Skeletal muscle tissue (tissue), 4 donors: ENCODE measurements around the gene HAPLN3. TPM values are rescaled to one million over a fixed set of nuclear protein-coding genes. Genes with fewer than 3 reads are reported as not detected.

ENCODE experiments used
- H3K27ac ChIP-seq: one replicate; pipeline ENCODE4 v1.7.0; 2013; ENCODE audit warnings: mild to moderate bottlenecking, low read depth, low read length, inconsistent platforms
- H3K27me3 ChIP-seq, 3 donors: one replicate each; pipeline ENCODE4 v1.7.0; 2013; ENCODE audit warnings: low read length in 3 of 3; ENCODE audit not compliant: control insufficient read depth in 3 of 3, insufficient read depth in 3 of 3
- H3K36me3 ChIP-seq, 3 donors: one replicate each; pipeline ENCODE4 v1.7.0; 2013; ENCODE audit warnings: low read length in 3 of 3; ENCODE audit not compliant: control insufficient read depth in 3 of 3, insufficient read depth in 3 of 3
- H3K4me1 ChIP-seq, 3 donors: one replicate each; pipeline ENCODE4 v1.7.0; 2013; ENCODE audit warnings: low read length in 3 of 3, mild to moderate bottlenecking in 3 of 3; ENCODE audit not compliant: control insufficient read depth in 3 of 3, insufficient read depth in 3 of 3
- H3K4me3 ChIP-seq, 3 donors: one replicate each; pipeline ENCODE4 v1.7.0; 2013; ENCODE audit warnings: low read length in 3 of 3
- H3K9ac ChIP-seq, 3 donors: one replicate each; pipeline ENCODE4 v1.7.0; 2013; ENCODE audit warnings: low read length in 3 of 3, mild to moderate bottlenecking in 3 of 3, moderate library complexity in 2 of 3, low read depth in 1 of 3
- H3K9me3 ChIP-seq, 3 donors: one replicate each; pipeline ENCODE4 v1.7.0; 2013; ENCODE audit warnings: low read length in 3 of 3; ENCODE audit not compliant: control insufficient read depth in 3 of 3
- total RNA-seq: library from RNA; depleted of rRNA; stranded (reverse); fragments of >200 nt; gene quantifications from one replicate; pipeline ENCODE4 v1.2.3, GENCODE V29; 2014
- donor health status: Osteomylitis.

Gene HAPLN3
- total RNA-seq, 1 donor from 2014 or later: 6.3 TPM

- Histone ChIP-seq H3K36me3 (no peaks in the 10 kb centered on the region), H3K4me1 (peaks cover 0 to 3% (median 2%) of the 10 kb centered on the region in 3 donors), H3K4me3 (no peak overlapping the region), H3K9ac (no peak overlapping the region), H3K9me3 (no peaks in the 10 kb centered on the region), H3K27ac (no peak overlapping the region), H3K27me3 (peaks cover 0 to 17% (median 9%) of the 10 kb centered on the region in 3 donors)
Observed at GRCh38 chr15:88872106-88872505, 23.2 kb downstream of the HAPLN3 start.

- Histone ChIP-seq H3K9ac (no peak overlapping the region), H3K4me3 (no peak overlapping the region), H3K27me3 (peaks cover 0 to 17% (median 9%) of the 10 kb centered on the region in 3 donors)
Observed at GRCh38 chr15:88871313-88871712, 24.0 kb downstream of the HAPLN3 start.

GRCh38 chr15:88866295-88866881 is 29.0 kb downstream of the HAPLN3 start:
- Histone ChIP-seq H3K9ac (no peak overlapping the region), H3K4me3 (no peak overlapping the region), H3K9me3 (no peaks in the 10 kb centered on the region), H3K27me3 (no peaks in the 10 kb centered on the region), H3K36me3 (no peaks in the 10 kb centered on the region), H3K4me1 (no peaks in the 10 kb centered on the region), H3K27ac (no peak overlapping the region)

More at GRCh38 chr15:88871313-88871712, 24.0 kb downstream of the HAPLN3 start:
- Histone ChIP-seq H3K36me3 (no peaks in the 10 kb centered on the region), H3K4me1 (peaks cover 0 to 3% (median 2%) of the 10 kb centered on the region in 3 donors), H3K27ac (no peak overlapping the region), H3K9me3 (no peaks in the 10 kb centered on the region)

GRCh38 chr15:88865498-88866099 is 29.7 kb downstream of the HAPLN3 start:
- Histone ChIP-seq H3K4me3 (no peak overlapping the region), H3K9me3 (no peaks in the 10 kb centered on the region), H3K4me1 (no peaks in the 10 kb centered on the region), H3K27ac (no peak overlapping the region), H3K36me3 (no peaks in the 10 kb centered on the region), H3K9ac (no peak overlapping the region), H3K27me3 (no peaks in the 10 kb centered on the region)

GRCh38 chr15:88864861-88865497 is 30.4 kb downstream of the HAPLN3 start:
- Histone ChIP-seq H3K4me3 (no peak overlapping the region), H3K4me1 (no peaks in the 10 kb centered on the region), H3K9ac (no peak overlapping the region), H3K9me3 (no peaks in the 10 kb centered on the region), H3K36me3 (no peaks in the 10 kb centered on the region), H3K27ac (no peak overlapping the region), H3K27me3 (no peaks in the 10 kb centered on the region)

DNA sequence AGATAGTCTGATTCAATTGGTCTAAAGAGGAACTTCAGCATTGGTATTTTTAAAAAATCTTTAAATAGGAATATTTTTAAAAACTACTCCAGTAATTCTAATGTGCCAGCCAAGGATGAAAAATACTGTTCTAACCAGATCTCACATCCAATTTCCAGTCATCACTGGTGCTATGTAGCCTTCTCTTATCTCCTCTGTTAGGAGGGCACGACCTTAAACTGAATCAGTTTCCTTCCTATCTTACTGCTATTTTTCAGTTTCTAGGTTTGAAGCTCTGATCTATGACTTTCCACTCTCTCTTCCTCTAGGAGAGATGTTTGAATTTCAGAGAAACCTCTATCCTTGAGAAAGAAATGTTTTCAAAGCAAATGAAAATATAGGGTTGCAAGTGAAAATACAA is 31.9 kb downstream of the HAPLN3 start:
- Histone ChIP-seq H3K27ac (no peak overlapping the region), H3K9me3 (no peaks in the 10 kb centered on the region), H3K9ac (no peak overlapping the region), H3K36me3 (no peaks in the 10 kb centered on the region), H3K27me3 (peaks cover 0 to 5% (median 0%) of the 10 kb centered on the region in 3 donors), H3K4me1 (no peaks in the 10 kb centered on the region), H3K4me3 (no peak overlapping the region)

DNA sequence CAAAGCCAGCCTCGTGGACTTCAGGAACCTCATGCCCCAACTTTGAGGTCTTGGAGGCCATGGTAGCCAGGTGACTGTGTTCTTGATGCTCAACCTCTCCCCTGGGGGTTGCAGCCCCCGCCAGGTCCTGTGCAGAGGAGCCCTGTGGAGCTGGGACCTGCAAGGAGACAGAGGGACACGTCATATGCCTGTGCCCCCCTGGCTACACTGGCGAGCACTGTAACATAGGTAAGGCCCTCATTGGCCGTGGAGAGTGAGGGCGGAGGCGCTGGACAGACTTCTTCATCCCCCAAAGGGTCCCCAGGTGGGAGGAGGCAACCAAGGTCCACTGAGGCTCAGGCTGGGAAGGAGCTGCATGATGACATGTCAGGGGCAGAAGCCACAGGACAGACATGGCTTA is 35.1 kb downstream of the HAPLN3 start:
- H3K9me3 ChIP-seq: no peaks in the 10 kb centered on the region
- H3K27me3 ChIP-seq: peaks cover 0 to 6% (median under 1%) of the 10 kb centered on the region in 3 donors
- no peaks in the 10 kb centered on the region for H3K36me3 ChIP-seq
- no peak overlapping the region for H3K9ac ChIP-seq
- H3K4me3 ChIP-seq: no peak overlapping the region
- H3K27ac ChIP-seq: no peak overlapping the region
- no peaks in the 10 kb centered on the region for H3K4me1 ChIP-seq

DNA sequence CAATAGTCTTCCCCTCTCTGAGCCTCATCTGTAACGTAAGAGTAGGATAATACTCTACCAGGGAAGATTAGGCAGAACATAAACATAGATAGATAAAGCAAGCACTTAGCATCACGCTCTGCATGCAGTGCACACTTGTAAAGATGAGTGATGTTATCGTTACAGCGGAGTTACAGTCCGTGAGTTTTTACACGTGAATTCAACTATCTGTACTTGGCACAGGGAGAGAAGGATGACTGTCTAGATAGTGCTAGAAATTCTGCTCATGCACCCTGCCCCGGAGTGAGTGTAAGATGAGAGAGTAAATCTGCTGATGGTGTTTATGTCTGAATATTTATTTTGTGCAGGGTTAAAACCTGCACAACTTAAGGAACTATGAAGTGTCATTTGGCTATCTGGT is 35.8 kb downstream of the HAPLN3 start:
- Histone ChIP-seq H3K4me3 (no peak overlapping the region), H3K4me1 (no peaks in the 10 kb centered on the region), H3K9ac (no peak overlapping the region), H3K36me3 (no peaks in the 10 kb centered on the region), H3K27ac (no peak overlapping the region), H3K9me3 (no peaks in the 10 kb centered on the region), H3K27me3 (peaks cover 0 to 11% (median 6%) of the 10 kb centered on the region in 3 donors)

GRCh38 chr15:88858934-88859333 is 36.4 kb downstream of the HAPLN3 start:
- H3K27me3 ChIP-seq: peaks cover 0 to 13% (median 6%) of the 10 kb centered on the region in 3 donors
- H3K36me3 ChIP-seq: no peaks in the 10 kb centered on the region
- no peak overlapping the region for H3K4me3 ChIP-seq
- no peaks in the 10 kb centered on the region for H3K9me3 ChIP-seq
- no peak overlapping the region for H3K27ac ChIP-seq
- H3K9ac ChIP-seq: no peak overlapping the region
- H3K4me1 ChIP-seq: no peaks in the 10 kb centered on the region

GRCh38 chr15:88852476-88852875 is 42.9 kb downstream of the HAPLN3 start:
- no peaks in the 10 kb centered on the region for H3K9me3 ChIP-seq
- no peak overlapping the region for H3K9ac ChIP-seq
- peaks cover 0 to 18% (median 10%) of the 10 kb centered on the region in 3 donors for H3K27me3 ChIP-seq
- H3K27ac ChIP-seq: no peak overlapping the region
- no peak overlapping the region for H3K4me3 ChIP-seq
- H3K4me1 ChIP-seq: no peaks in the 10 kb centered on the region
- H3K36me3 ChIP-seq: no peaks in the 10 kb centered on the region
